AG04449 (cell line): ENCODE data around the gene CACNA2D3.

Source experiments
- CTCF ChIA-PET: fragments of 350-600 bp; formaldehyde crosslinking; extraction: SDS; loops from one replicate; lab custom pipeline; 2021; ENCODE audit warnings: antibody characterized with exemption; lab: Yijun Ruan, JAX
- POLR2A ChIA-PET: fragments of 400-600, 350-600 bp; formaldehyde crosslinking; extraction: SDS; loops from one replicate; lab custom pipeline; 2020; ENCODE audit warnings: antibody characterized with exemption, inconsistent platforms; lab: Yijun Ruan, JAX
- DNase-seq: peaks from one replicate; pipeline ENCODE4 v3.0.0-alpha.2; 2010; ENCODE audit warnings: low read depth, low spot score
- H3K4me3 ChIP-seq: 2 replicates; pipeline ENCODE4 v1.5.1; 2011; ENCODE audit warnings: low read depth, mild to moderate bottlenecking, control low read depth, low read length
- TF ChIP-seq, protein P1 (sequence below): IDR thresholded peaks from one replicate; pipeline ENCODE4 v1.5.1; 2011; ENCODE audit warnings: mild to moderate bottlenecking, moderate library complexity, low read length, control low read depth, inconsistent platforms; ENCODE audit not compliant: insufficient read depth; ENCODE audit errors: missing control alignments

Gene CACNA2D3

DNA sequence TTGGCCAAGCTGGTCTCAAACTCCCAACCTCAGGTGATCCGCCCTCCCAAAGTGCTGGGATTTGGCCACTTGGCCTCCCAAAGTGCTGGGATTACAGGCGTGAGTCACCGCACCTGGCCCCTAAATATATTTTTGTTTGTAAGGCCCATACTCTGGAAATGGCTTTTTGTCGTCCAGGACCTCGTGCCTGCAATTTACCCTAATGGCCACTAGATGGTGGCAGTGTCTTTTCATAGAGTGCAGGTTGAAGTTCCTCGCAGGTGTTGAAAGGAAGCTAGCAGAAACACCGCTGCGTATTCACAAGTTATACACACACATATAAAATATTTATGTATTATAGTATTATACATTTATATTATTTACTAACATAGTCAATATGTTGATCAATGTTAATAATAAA is 708.3 kb downstream of the CACNA2D3 start:
- TF ChIP-seq, protein P1, sequence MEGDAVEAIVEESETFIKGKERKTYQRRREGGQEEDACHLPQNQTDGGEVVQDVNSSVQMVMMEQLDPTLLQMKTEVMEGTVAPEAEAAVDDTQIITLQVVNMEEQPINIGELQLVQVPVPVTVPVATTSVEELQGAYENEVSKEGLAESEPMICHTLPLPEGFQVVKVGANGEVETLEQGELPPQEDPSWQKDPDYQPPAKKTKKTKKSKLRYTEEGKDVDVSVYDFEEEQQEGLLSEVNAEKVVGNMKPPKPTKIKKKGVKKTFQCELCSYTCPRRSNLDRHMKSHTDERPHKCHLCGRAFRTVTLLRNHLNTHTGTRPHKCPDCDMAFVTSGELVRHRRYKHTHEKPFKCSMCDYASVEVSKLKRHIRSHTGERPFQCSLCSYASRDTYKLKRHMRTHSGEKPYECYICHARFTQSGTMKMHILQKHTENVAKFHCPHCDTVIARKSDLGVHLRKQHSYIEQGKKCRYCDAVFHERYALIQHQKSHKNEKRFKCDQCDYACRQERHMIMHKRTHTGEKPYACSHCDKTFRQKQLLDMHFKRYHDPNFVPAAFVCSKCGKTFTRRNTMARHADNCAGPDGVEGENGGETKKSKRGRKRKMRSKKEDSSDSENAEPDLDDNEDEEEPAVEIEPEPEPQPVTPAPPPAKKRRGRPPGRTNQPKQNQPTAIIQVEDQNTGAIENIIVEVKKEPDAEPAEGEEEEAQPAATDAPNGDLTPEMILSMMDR = peak; percentile 42
- no peak overlapping the region for H3K4me3 ChIP-seq
- ChIA-PET POLR2A (no interaction called here), CTCF (interaction anchor here (0.7 to 2.6 kb wide), 7 partner anchors 8 to 1698 kb away, joined by 3 to 9 read pairs (median 3); no protein-coding TSS in a partner anchor)
- DNase-seq = no peak

DNA sequence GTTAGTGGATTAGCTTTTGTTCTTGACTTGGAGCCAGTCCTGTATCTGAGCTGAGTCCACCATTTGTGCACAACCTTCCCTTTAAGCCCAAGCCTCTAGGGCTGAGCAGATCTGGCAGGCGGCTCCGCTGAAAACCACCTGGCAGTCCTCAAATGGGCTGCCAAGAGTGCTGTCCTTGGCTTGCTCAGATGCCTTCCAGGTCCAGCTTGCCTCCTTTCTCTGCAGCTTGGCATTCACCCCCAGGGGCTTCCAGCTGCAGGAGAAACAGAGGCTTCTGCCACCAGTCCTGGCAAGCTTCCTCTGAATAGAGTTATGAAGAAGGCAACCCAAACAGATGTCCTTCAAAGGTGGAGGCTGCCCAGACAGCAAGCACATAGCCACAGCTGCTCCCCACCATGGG is 708.8 kb downstream of the CACNA2D3 start:
- TF ChIP-seq, protein P1 = no peak
- no peak for DNase-seq
- ChIA-PET CTCF (interaction anchor here (0.7 to 2.6 kb wide), 7 partner anchors 8 to 1699 kb away, joined by 3 to 9 read pairs (median 3); no protein-coding TSS in a partner anchor), POLR2A (no interaction called here)
- no peak overlapping the region for H3K4me3 ChIP-seq

DNA sequence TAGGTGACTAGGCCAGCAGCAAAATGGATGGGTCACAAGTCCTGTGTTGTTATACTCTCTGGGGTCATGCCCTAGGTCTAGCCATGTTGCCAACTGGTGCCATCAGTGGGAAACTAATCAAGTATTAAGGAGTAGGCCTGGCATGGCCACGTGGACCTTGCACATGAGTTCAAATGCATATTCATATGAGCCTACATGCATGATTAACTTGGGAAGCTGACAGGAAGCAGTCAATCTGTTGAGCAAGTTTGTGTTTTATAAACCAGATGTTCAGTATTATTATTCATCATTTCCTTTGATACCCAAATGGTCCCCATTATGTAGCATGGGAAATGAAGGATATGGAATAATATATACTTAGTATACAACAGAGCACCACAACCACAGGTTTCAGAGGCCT is 710.5 kb downstream of the CACNA2D3 start:
- no peak overlapping the region for H3K4me3 ChIP-seq
- TF ChIP-seq, protein P1 = no peak
- ChIA-PET POLR2A (no interaction called here), CTCF (interaction anchor here (2.5 kb wide), 1 partner anchor 9 kb away, joined by 9 read pairs; no protein-coding TSS in a partner anchor)
- no peak for DNase-seq

DNA sequence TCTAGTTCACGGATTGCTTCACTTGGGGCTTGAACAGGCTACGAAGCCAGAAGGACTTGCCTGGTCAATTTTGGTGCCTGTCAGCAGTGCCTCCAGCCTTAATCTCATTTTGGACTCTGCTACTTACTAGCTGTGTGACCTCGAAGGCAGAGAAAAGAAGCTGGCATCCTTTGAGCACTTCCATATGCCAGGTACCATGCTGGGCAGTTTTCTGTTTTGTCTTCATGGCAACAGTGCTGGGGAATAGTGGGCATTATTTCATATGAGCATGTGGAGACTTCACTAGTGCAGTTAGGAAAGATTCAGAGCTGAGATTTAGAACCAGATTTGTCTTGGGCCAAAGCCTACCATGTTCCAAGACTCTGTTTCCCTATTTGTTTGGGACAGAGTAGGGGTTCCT is 713.3 kb downstream of the CACNA2D3 start:
- CTCF ChIA-PET = interaction anchor here (0.8 to 1.7 kb wide), 2 partner anchors 17 to 912 kb away, joined by 3 to 4 read pairs; no protein-coding TSS in a partner anchor
- TF ChIP-seq, protein P1 = no peak
- POLR2A ChIA-PET = no interaction called here
- no peak for DNase-seq
- no peak overlapping the region for H3K4me3 ChIP-seq

DNA sequence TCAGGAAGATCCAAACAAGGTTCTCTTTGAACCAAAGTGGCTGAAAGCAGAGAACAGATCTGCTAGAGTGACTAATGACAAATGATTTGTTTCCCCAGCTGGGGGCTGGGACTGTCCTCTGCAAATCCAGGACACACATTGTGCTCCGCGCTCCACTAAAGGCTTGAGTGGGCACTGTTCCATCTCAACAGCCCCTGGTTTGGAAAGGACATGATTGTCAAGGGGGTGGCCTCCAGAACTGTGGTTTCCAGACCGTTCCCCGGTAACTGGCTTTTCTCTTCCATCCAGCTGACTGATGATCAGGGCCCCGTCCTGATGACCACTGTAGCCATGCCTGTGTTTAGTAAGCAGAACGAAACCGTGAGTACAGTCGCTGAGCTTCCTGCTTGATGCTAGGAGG is 714.5 kb downstream of the CACNA2D3 start:
- POLR2A ChIA-PET = no interaction called here
- TF ChIP-seq, protein P1 = no peak
- H3K4me3 ChIP-seq = no peak overlapping the region
- DNase-seq = no peak
- CTCF ChIA-PET = interaction anchor here (1.1 to 2.1 kb wide), 5 partner anchors 13 to 1415 kb away, joined by 4 to 11 read pairs (median 8); no protein-coding TSS in a partner anchor

DNA sequence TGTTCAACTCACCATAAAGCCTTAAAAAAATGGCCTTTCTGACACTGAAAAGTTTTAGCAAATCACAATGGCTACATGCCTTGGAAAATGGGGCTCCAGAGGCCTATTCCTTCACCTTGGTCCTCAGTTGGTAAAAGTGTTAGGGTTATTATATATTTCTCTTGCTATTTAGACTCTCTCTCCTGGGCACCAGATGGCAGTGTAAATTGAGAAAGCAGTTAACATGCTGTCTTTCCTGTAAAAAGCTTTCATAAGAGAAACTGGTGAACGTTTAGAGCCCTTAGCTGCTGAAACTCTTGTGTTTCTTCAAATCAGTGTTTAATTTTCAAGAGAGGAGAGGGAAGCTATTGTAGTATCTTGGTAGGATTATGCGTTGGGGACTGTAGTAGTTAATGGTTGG is 715.6 kb downstream of the CACNA2D3 start:
- TF ChIP-seq, protein P1 = peak; percentile 9
- no peak for DNase-seq
- ChIA-PET CTCF (interaction anchor here (0.6 to 2.1 kb wide), 16 partner anchors 8 to 1413 kb away, joined by 3 to 11 read pairs (median 3); no protein-coding TSS in a partner anchor), POLR2A (no interaction called here)
- no peak overlapping the region for H3K4me3 ChIP-seq
